Naive thymus-derived CD4-positive, alpha-beta T cell (primary cell): ENCODE data around the gene MTM1. TPM values are rescaled to one million over a fixed set of nuclear protein-coding genes. Genes with fewer than 3 reads are reported as not detected.

Experiments
- ATAC-seq: fragments of 150-1000 bp; cut with Tn5 transposase; 2 replicates; pipeline ENCODE4 v1.10.0; 2021; ENCODE audit warnings: mild to moderate bottlenecking, moderate library complexity
- CTCF ChIA-PET: fragments of 350-600 bp; sonication (Branson Sonifier 250); formaldehyde crosslinking; loops from one replicate; lab custom pipeline; 2021; ENCODE audit warnings: antibody characterized with exemption; lab: Charles Lee
- POLR2A ChIA-PET: fragments of 350-600 bp; sonication (Branson Sonifier 250); formaldehyde crosslinking; loops from one replicate; lab custom pipeline; 2021; ENCODE audit warnings: antibody characterized with exemption, inconsistent platforms; lab: Charles Lee
- DNase-seq, 9 donors: peaks; one replicate each; pipeline versions ENCODE4 v3.0.0 to v3.0.0-alpha.2; 2020 to 2022; ENCODE audit warnings: mixed read lengths in 1 of 9
- H3K27ac ChIP-seq: one replicate; pipeline ENCODE4 v1.7.0; 2013; ENCODE audit warnings: mild to moderate bottlenecking, low read depth, low read length, moderate library complexity
- H3K27me3 ChIP-seq, 2 donors: one replicate each; pipeline ENCODE4 v1.7.0; 2013; ENCODE audit warnings: low read length in 2 of 2, mild to moderate bottlenecking in 2 of 2, moderate library complexity in 2 of 2; ENCODE audit not compliant: control insufficient read depth in 2 of 2, insufficient read depth in 2 of 2
- H3K36me3 ChIP-seq, 3 experiments: 1 replicate in 2 of 3; 2 replicates in 1 of 3; pipeline ENCODE4 v1.7.0; 2013; ENCODE audit warnings: low read length in 3 of 3, mild to moderate bottlenecking in 3 of 3, moderate library complexity in 1 of 3; ENCODE audit not compliant: insufficient read depth in 3 of 3, control insufficient read depth in 2 of 3
- H3K4me1 ChIP-seq, 2 donors: one replicate each; pipeline ENCODE4 v1.7.0; 2013; ENCODE audit warnings: low read length in 2 of 2, mild to moderate bottlenecking in 2 of 2, moderate library complexity in 1 of 2; ENCODE audit not compliant: control insufficient read depth in 2 of 2, insufficient read depth in 2 of 2
- H3K4me3 ChIP-seq: 2 replicates; pipeline ENCODE4 v1.7.0; 2013; ENCODE audit warnings: mild to moderate bottlenecking, low read length
- H3K9me3 ChIP-seq, 3 experiments: 1 replicate in 2 of 3; 2 replicates in 1 of 3; pipeline ENCODE4 v1.7.0; 2013; ENCODE audit warnings: low read length in 3 of 3; ENCODE audit not compliant: control insufficient read depth in 2 of 3
- H3K27ac Mint-ChIP-seq, 9 donors: one replicate each; pipeline ENCODE4 v1.8.0; 2020 to 2022; ENCODE audit warnings: mixed read lengths in 9 of 9, mild to moderate bottlenecking in 8 of 9, moderate library complexity in 5 of 9, inconsistent platforms in 2 of 9
- H3K27me3 Mint-ChIP-seq, 5 donors: one replicate each; pipeline ENCODE4 v1.8.0; 2021 to 2022; ENCODE audit warnings: mixed read lengths in 5 of 5, mild to moderate bottlenecking in 1 of 5
- H3K36me3 Mint-ChIP-seq, 5 donors: one replicate each; pipeline ENCODE4 v1.8.0; 2020 to 2022; ENCODE audit warnings: mixed read lengths in 5 of 5, mild to moderate bottlenecking in 3 of 5, inconsistent platforms in 1 of 5
- H3K4me1 Mint-ChIP-seq, 7 donors: one replicate each; pipeline ENCODE4 v1.8.0; 2020 to 2022; ENCODE audit warnings: mixed read lengths in 7 of 7, mild to moderate bottlenecking in 3 of 7, inconsistent platforms in 1 of 7
- H3K4me3 Mint-ChIP-seq, 10 donors: one replicate each; pipeline ENCODE4 v1.8.0; 2020 to 2022; ENCODE audit warnings: mild to moderate bottlenecking in 10 of 10, mixed read lengths in 10 of 10, moderate library complexity in 6 of 10, inconsistent platforms in 2 of 10
- H3K9me3 Mint-ChIP-seq, 11 donors: one replicate each; pipeline ENCODE4 v1.8.0; 2020 to 2022; ENCODE audit warnings: mixed read lengths in 11 of 11, mild to moderate bottlenecking in 4 of 11, inconsistent platforms in 1 of 11, moderate library complexity in 1 of 11
- intact Hi-C, 2 donors: fragments of 100-400 bp; cut with micrococcal nuclease; formaldehyde crosslinking; loops; one replicate each; pipeline ENCODE4 v1.15.1; 2023
- polyA plus RNA-seq, 2 donors: library from polyadenylated mRNA; unstranded; fragments of 300-500 nt; fragmentation: Illumina TruSeq; gene quantifications; one replicate each; pipeline ENCODE4 v1.2.3, GENCODE V29; 2021
- total RNA-seq, 6 experiments: library from RNA in 5 of 6; stranded (reverse) in 5 of 6; gene quantifications; 1 replicate in 5 of 6; 2 replicates in 1 of 6; pipeline ENCODE4 v1.2.3 and lab custom pipeline; 2021 to 2026

Gene MTM1
- total and polyA plus RNA-seq, 7 experiments from 2014 or later, result 11.9 to 34.7 (median 24.6) TPM

GRCh38 chrX:150697641-150698040, 129.2 kb downstream of the MTM1 start:
- ChIA-PET POLR2A (interaction anchor here (0.7 to 1.0 kb wide), 2 partner anchors 9 to 213 kb away, joined by 3 read pairs; no protein-coding TSS in a partner anchor), CTCF (interaction anchor here (0.9 kb wide), 1 partner anchor 17 kb away, joined by 4 read pairs; no protein-coding TSS in a partner anchor)
- Mint-ChIP-seq H3K4me3 (peak overlapping the region in 6 of 10 donors; percentile 22 to 94 (median 68)), H3K36me3 (peaks cover 0 to 11% (median 5%) of the 10 kb centered on the region in 5 donors), H3K27me3 (no peaks in the 10 kb centered on the region), H3K4me1 (peaks cover 18 to 52% (median 43%) of the 10 kb centered on the region in 7 donors), H3K9me3 (no peaks in the 10 kb centered on the region), H3K27ac (peak overlapping the region in 8 of 9 donors; percentile 15 to 97 (median 68))
- no peak for ATAC-seq
- Histone ChIP-seq H3K4me3 (no peak overlapping the region), H3K36me3 (no peaks in the 10 kb centered on the region), H3K4me1 (peaks cover 16 to 20% of the 10 kb centered on the region in 2 donors), H3K27ac (no peak overlapping the region), H3K27me3 (no peaks in the 10 kb centered on the region), H3K9me3 (no peaks in the 10 kb centered on the region)
- intact Hi-C loops, result loop anchor here in 1 of 2 donors (10.0 kb wide), 4 partner anchors 697 to 1193 kb away; partner anchors contain the start of genes EOLA1, EOLA2, HSFX3 and IDS
- no peak for DNase-seq

GRCh38 chrX:150698981-150699380, 130.6 kb downstream of the MTM1 start:
- no peak overlapping the region for H3K4me3 ChIP-seq
- no peaks in the 10 kb centered on the region for H3K36me3 ChIP-seq
- no peaks in the 10 kb centered on the region for H3K9me3 ChIP-seq
- peaks cover 16 to 20% of the 10 kb centered on the region in 2 donors for H3K4me1 ChIP-seq
- no peak overlapping the region for H3K4me3 Mint-ChIP-seq
- H3K27ac Mint-ChIP-seq, result peak overlapping the region in 1 of 9 donors; percentile 32
- no peak for ATAC-seq
- intact Hi-C loops, result loop anchor here in 1 of 2 donors (10.0 kb wide), 4 partner anchors 696 to 1194 kb away; partner anchors contain the start of genes EOLA1, EOLA2, HSFX3 and IDS
- no peaks in the 10 kb centered on the region for H3K27me3 ChIP-seq
- POLR2A ChIA-PET, result interaction anchor here (0.9 to 1.0 kb wide), 2 partner anchors 8 to 11 kb away, joined by 3 to 5 read pairs; no protein-coding TSS in a partner anchor
- peaks cover 0 to 16% (median 9%) of the 10 kb centered on the region in 5 donors for H3K36me3 Mint-ChIP-seq
- CTCF ChIA-PET, result interaction anchor here (0.7 to 1.5 kb wide), 4 partner anchors 16 to 198 kb away, joined by 3 to 5 read pairs (median 4); no protein-coding TSS in a partner anchor
- DNase-seq, result no peak
- no peaks in the 10 kb centered on the region for H3K9me3 Mint-ChIP-seq
- peaks cover 18 to 58% (median 52%) of the 10 kb centered on the region in 7 donors for H3K4me1 Mint-ChIP-seq
- H3K27ac ChIP-seq, result no peak overlapping the region
- no peaks in the 10 kb centered on the region for H3K27me3 Mint-ChIP-seq

GRCh38 chrX:150700107-150700506, 131.7 kb downstream of the MTM1 start:
- Mint-ChIP-seq H3K27ac (peak overlapping the region in 2 of 9 donors; percentile 0 to 19), H3K36me3 (peaks cover 5 to 23% (median 17%) of the 10 kb centered on the region in 5 donors), H3K4me1 (peaks cover 14 to 56% (median 49%) of the 10 kb centered on the region in 7 donors), H3K9me3 (peaks cover 0 to 5% (median 0%) of the 10 kb centered on the region in 11 donors), H3K27me3 (no peaks in the 10 kb centered on the region), H3K4me3 (no peak overlapping the region)
- POLR2A ChIA-PET, result interaction anchor here (1.0 kb wide), 3 partner anchors 8 to 12 kb away, joined by 3 to 8 read pairs (median 5); no protein-coding TSS in a partner anchor
- Histone ChIP-seq H3K27me3 (no peaks in the 10 kb centered on the region), H3K36me3 (no peaks in the 10 kb centered on the region), H3K4me3 (no peak overlapping the region), H3K9me3 (no peaks in the 10 kb centered on the region), H3K27ac (no peak overlapping the region), H3K4me1 (peaks cover 11 to 17% of the 10 kb centered on the region in 2 donors)
- intact Hi-C loops, result no loop called here
- CTCF ChIA-PET, result interaction anchor here (1.2 to 1.5 kb wide), 3 partner anchors 9 to 19 kb away, joined by 3 to 5 read pairs (median 4); no protein-coding TSS in a partner anchor
- ATAC-seq (no peak), DNase-seq (no peak)

- intact Hi-C loops, result no loop called here
- H3K4me3 Mint-ChIP-seq, result no peak overlapping the region
- peaks cover 1 to 52% (median 46%) of the 10 kb centered on the region in 7 donors for H3K4me1 Mint-ChIP-seq
- H3K36me3 Mint-ChIP-seq, result peaks cover 10 to 31% (median 22%) of the 10 kb centered on the region in 5 donors
- POLR2A ChIA-PET, result interaction anchor here (0.9 to 3.2 kb wide), 4 partner anchors 8 to 50 kb away, joined by 4 to 21 read pairs (median 6); partner anchors contain the start of gene MTMR1
- Histone ChIP-seq H3K36me3 (no peaks in the 10 kb centered on the region), H3K27me3 (no peaks in the 10 kb centered on the region), H3K27ac (no peak overlapping the region), H3K9me3 (no peaks in the 10 kb centered on the region), H3K4me1 (peaks cover 9 to 11% of the 10 kb centered on the region in 2 donors), H3K4me3 (no peak overlapping the region)
- ATAC-seq, result no peak
- peaks cover 0 to 6% (median 0%) of the 10 kb centered on the region in 11 donors for H3K9me3 Mint-ChIP-seq
- no peaks in the 10 kb centered on the region for H3K27me3 Mint-ChIP-seq
- H3K27ac Mint-ChIP-seq, result no peak overlapping the region
- CTCF ChIA-PET, result no interaction called here
- no peak for DNase-seq
Measured at GRCh38 chrX:150701377-150701776, 133.0 kb downstream of the MTM1 start.

- no peak overlapping the region for H3K27ac ChIP-seq
- H3K27ac Mint-ChIP-seq, result peak overlapping the region in 5 of 9 donors; percentile 11 to 77 (median 27)
- H3K27me3 ChIP-seq, result no peaks in the 10 kb centered on the region
Measured at GRCh38 chrX:150702966-150703694, 134.7 kb downstream of the MTM1 start.

GRCh38 chrX:150703695-150703974, 135.2 kb downstream of the MTM1 start:
- Histone ChIP-seq H3K27me3 (no peaks in the 10 kb centered on the region), H3K27ac (no peak overlapping the region), H3K36me3 (no peaks in the 10 kb centered on the region), H3K9me3 (no peaks in the 10 kb centered on the region), H3K4me3 (no peak overlapping the region), H3K4me1 (no peaks in the 10 kb centered on the region)
- Mint-ChIP-seq H3K4me1 (peaks cover 0 to 50% (median 30%) of the 10 kb centered on the region in 7 donors), H3K9me3 (peaks cover 0 to 6% (median 0%) of the 10 kb centered on the region in 11 donors), H3K4me3 (no peak overlapping the region), H3K36me3 (peaks cover 10 to 40% (median 28%) of the 10 kb centered on the region in 5 donors), H3K27me3 (no peaks in the 10 kb centered on the region), H3K27ac (peak overlapping the region in 4 of 9 donors; percentile 11 to 77 (median 42))
- intact Hi-C loops, result loop anchor here in 1 of 2 donors (1.0 kb wide), 1 partner anchor 9 kb away; no protein-coding TSS in a partner anchor
- no peak for DNase-seq
- no peak for ATAC-seq
- ChIA-PET CTCF (interaction anchor here (1.4 kb wide), 1 partner anchor 17 kb away, joined by 3 read pairs; no protein-coding TSS in a partner anchor), POLR2A (interaction anchor here (3.2 kb wide), 1 partner anchor 10 kb away, joined by 21 read pairs; the partner anchor contains the start of gene MTMR1)

More at GRCh38 chrX:150702966-150703694, 134.7 kb downstream of the MTM1 start:
- Histone ChIP-seq H3K4me3 (no peak overlapping the region), H3K4me1 (no peaks in the 10 kb centered on the region), H3K36me3 (no peaks in the 10 kb centered on the region), H3K9me3 (no peaks in the 10 kb centered on the region)
- POLR2A ChIA-PET, result interaction anchor here (3.2 kb wide), 1 partner anchor 9 kb away, joined by 21 read pairs; the partner anchor contains the start of gene MTMR1
- Mint-ChIP-seq H3K9me3 (peaks cover 0 to 6% (median 0%) of the 10 kb centered on the region in 11 donors), H3K4me3 (no peak overlapping the region), H3K36me3 (peaks cover 10 to 40% (median 28%) of the 10 kb centered on the region in 5 donors), H3K27me3 (no peaks in the 10 kb centered on the region), H3K4me1 (peaks cover 0 to 50% (median 30%) of the 10 kb centered on the region in 7 donors)
- no peak for ATAC-seq
- DNase-seq, result no peak
- intact Hi-C loops, result loop anchor here in 1 of 2 donors (1.0 kb wide), 1 partner anchor 9 kb away; no protein-coding TSS in a partner anchor
- CTCF ChIA-PET, result interaction anchor here (0.6 to 1.4 kb wide), 3 partner anchors 10 to 17 kb away, joined by 3 to 4 read pairs (median 3); no protein-coding TSS in a partner anchor
